LHCN-M2 (cell line): ENCODE data around the gene SARS2. TPM values are rescaled to one million over a fixed set of nuclear protein-coding genes. Genes with fewer than 3 reads are reported as not detected.

Source experiments
- total RNA-seq: library from RNA; depleted of rRNA; stranded (reverse); fragments of >200 nt; gene quantifications from 2 replicates; pipeline ENCODE4 v1.2.3, GENCODE V29; 2014; rRNA removed

The SARS2 gene
- total RNA-seq, 1 experiment from 2014 or later, result 35.9 TPM

Other genes starting within 250 kb of the SARS2 start
- gene CAPN12, start 186.3 kb downstream of the SARS2 start, total RNA-seq, result not detected in 2 replicates
- gene LGALS7, start 157.2 kb downstream of the SARS2 start, total RNA-seq, result not detected in 2 replicates
- gene LGALS7B, start 141.6 kb downstream of the SARS2 start, total RNA-seq, result not detected in 2 replicates
- gene LGALS4, start 117.8 kb downstream of the SARS2 start, total RNA-seq, result not detected in 2 replicates
- gene ECH1, start 99.0 kb downstream of the SARS2 start, total RNA-seq, result 28.7 and 41.0 TPM in 2 replicates
- gene HNRNPL, start 80.8 kb downstream of the SARS2 start, total RNA-seq, result 289 and 297 TPM in 2 replicates
- 0.34 TPM in 1 of 2 replicates, not detected in the other for gene RINL, start 52.5 kb downstream of the SARS2 start, total RNA-seq
- 64.6 and 73.2 TPM in 2 replicates for gene SIRT2, start 31.1 kb downstream of the SARS2 start, total RNA-seq
- 20.3 and 21.8 TPM in 2 replicates for gene NFKBIB, start 30.8 kb downstream of the SARS2 start, total RNA-seq
- gene CCER2, start 18.6 kb downstream of the SARS2 start, total RNA-seq, result not detected in 2 replicates
- gene MRPS12, start 181 bp upstream of the SARS2 start, total RNA-seq, result 67.2 and 80.3 TPM in 2 replicates
- 26.3 and 31.2 TPM in 2 replicates for gene FBXO17, start 45.0 kb upstream of the SARS2 start, total RNA-seq
- gene FBXO27, start 101.8 kb upstream of the SARS2 start, total RNA-seq, result 4.4 and 14.0 TPM in 2 replicates
- gene ACP7, start 153.6 kb upstream of the SARS2 start, total RNA-seq, result 0.13 and 0.29 TPM in 2 replicates
- gene PAK4, start 195.0 kb upstream of the SARS2 start, total RNA-seq, result 10.8 and 15.5 TPM in 2 replicates